Measurements from ENCODE around the gene EVC.
"Not testable (repeated sequence)": the region's sequence is repeated elsewhere in the genome, so short reads cannot be mapped to it uniquely, and the experiment has no call there.

EVC gene

DNA sequence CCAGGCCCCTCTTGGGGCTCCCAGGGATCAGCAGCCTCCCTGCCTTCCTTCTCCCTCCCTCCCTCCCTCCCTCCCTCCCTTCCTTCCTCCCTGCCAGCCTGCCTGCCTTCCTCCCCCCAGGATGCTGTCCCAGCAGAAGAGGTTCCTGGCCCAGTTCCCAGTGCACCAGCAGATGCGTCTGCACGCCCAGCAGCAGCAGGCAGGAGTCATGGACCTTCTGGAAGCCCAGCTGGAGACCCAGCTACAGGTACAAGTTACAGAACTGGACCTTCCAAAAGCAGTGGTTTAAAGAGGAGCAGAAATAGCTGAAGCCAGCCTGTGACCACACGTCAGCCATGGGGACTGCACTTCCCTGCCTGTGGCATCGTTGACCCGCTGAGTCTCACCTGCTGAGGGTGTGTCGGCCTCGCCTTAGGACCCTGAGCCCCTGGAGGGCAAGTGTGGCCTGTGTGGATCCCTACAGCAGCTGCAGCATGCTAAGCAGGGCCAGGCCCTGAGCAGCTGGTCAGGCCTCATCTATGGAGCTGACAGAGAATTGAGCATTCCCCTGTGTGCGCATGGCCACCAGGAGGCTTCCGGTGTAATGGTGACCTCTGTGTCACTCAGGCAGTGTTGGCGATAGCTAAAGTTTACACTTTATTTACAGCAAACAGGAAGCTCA lies 97.2 kb downstream of the EVC start:
- Histone ChIP-seq H3K36me3 (peaks cover 70% of the 10 kb centered on the region), H3K9me3 (ENCODE audit: severe bottlenecking) (no peaks in the 10 kb centered on the region), H3K27me3 (ENCODE audit: insufficient read depth, low read depth, severe bottlenecking) (no peaks in the 10 kb centered on the region), H3K27ac (no peak overlapping the region), H3K4me3 (ENCODE audit: low read depth, low read length) (no peak overlapping the region)
- no peak for TF ChIP-seq CTCF (IDR thresholded peaks at IDR 0.05; ENCODE audit: low read depth, low read length)
- no peak for DNase-seq

DNA sequence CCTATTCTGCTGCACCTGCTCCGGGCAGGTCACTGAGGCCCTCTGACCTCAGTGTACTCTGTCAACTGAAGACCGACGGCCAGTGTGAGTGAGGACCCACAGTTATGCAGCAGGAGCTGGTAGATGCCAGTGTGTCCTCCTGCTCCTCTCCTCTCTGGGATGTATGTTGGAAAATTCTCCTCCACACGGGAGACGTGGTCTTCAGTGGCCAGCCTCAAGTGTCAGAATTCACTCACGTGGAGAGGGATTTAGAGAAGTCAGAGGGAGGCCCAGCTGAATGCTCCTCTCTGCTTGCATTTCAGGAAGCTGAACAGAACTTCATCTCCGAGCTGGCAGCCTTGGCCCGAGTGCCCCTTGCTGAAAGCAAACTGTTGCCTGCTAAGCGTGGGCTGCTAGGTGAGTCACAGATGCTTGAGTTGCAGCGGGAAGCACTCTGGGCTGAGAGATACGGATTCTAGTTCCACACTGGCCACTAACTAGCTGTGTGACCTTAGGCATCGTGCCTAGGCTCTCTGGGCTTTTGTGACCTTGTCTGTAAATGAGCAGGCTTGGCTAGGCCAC lies 98.3 kb downstream of the EVC start:
- peaks cover 78% of the 10 kb centered on the region for H3K36me3 ChIP-seq
- no peaks in the 10 kb centered on the region for H3K27me3 ChIP-seq (ENCODE audit: insufficient read depth, low read depth, severe bottlenecking)
- no peak overlapping the region for H3K4me3 ChIP-seq (ENCODE audit: low read depth, low read length)
- no peaks in the 10 kb centered on the region for H3K9me3 ChIP-seq (ENCODE audit: severe bottlenecking)
- no peak for DNase-seq
- TF ChIP-seq CTCF (IDR thresholded peaks at IDR 0.05; ENCODE audit: low read depth, low read length), result no peak
- H3K27ac ChIP-seq, result no peak overlapping the region

DNA sequence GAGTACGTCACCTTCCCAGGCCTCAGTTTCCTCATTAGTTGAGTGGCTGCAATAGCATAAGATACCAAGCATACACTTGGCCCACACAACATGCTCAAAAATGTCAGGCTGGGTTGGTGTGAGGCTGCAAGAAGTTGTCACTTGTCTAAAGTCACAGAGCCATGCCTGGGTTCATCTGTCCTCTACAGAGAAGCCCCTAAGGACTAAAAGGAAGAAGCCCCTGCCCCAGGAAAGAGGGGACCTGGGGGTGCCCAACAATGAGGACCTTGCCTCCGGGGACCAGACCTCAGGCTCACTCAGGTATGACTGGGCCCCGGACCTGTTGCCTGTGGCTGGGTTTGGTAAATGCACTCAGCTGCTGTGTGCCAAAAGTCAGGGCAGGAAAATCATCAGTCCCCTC lies 99.2 kb downstream of the EVC start:
- Histone ChIP-seq H3K4me3 (ENCODE audit: low read depth, low read length) (no peak overlapping the region), H3K27ac (no peak overlapping the region), H3K9me3 (ENCODE audit: severe bottlenecking) (no peaks in the 10 kb centered on the region), H3K27me3 (ENCODE audit: insufficient read depth, low read depth, severe bottlenecking) (no peaks in the 10 kb centered on the region), H3K36me3 (peaks cover 78% of the 10 kb centered on the region)
- no peak for DNase-seq
- no peak for TF ChIP-seq CTCF (IDR thresholded peaks at IDR 0.05; ENCODE audit: low read depth, low read length)

- no peak overlapping the region for H3K27ac ChIP-seq
- no peaks in the 10 kb centered on the region for H3K9me3 ChIP-seq (ENCODE audit: severe bottlenecking)
- no peak overlapping the region for H3K4me3 ChIP-seq (ENCODE audit: low read depth, low read length)
- DNase-seq, result no peak
- peaks cover 80% of the 10 kb centered on the region for H3K36me3 ChIP-seq
- TF ChIP-seq CTCF (IDR thresholded peaks at IDR 0.05; ENCODE audit: low read depth, low read length), result no peak
- H3K27me3 ChIP-seq (ENCODE audit: insufficient read depth, low read depth, severe bottlenecking), result no peaks in the 10 kb centered on the region
These were observed 99.9 kb downstream of the EVC start for GRCh38 chr4:5810770-5811430.

- H3K27me3 ChIP-seq (ENCODE audit: insufficient read depth, low read depth, severe bottlenecking); DNase-seq; H3K27ac ChIP-seq; H3K9me3 ChIP-seq (ENCODE audit: severe bottlenecking); H3K4me3 ChIP-seq (ENCODE audit: low read depth, low read length): not testable (repeated sequence)
- peaks cover 79% of the 10 kb centered on the region for H3K36me3 ChIP-seq
These were observed 101.1 kb downstream of the EVC start for GRCh38 chr4:5812057-5812456.

DNA sequence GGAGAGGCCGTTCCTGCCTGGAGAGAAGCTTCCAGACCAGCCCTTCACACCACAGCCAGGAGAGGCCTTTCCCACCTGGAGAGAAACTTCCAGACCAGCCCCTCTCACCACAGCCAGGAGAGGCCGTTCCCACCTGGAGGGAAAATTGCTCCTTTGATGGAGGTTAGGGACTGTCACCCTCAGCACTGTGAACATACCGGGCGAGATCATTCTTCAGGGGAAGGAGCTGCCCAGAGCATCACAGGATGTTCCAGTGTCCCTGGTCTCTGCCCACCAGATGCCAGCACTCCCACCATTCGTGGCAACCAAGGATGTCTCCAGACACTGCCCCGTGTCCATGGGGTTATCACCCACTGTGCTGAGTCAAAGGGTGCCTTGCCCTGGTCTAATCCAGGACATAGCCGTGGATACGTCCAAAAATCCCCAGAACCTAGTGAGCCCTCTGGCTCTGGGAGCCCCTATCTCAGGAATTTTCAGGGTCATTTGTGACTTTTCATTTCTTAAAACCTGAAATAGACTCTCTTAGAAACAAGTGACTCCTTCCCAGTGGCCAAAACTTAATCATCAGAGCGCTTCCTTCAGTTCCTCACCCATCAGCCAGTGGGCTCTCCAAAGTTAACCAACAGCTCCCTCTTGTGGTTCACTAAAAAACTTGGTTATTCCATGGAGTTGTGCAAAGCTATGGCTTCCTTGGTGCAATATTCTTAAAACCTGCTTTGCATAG lies 101.7 kb downstream of the EVC start:
- peak; percentile 76 for TF ChIP-seq CTCF (IDR thresholded peaks at IDR 0.05; ENCODE audit: low read depth, low read length)
- no peak overlapping the region for H3K27ac ChIP-seq
- H3K36me3 ChIP-seq, result peaks cover 82% of the 10 kb centered on the region
- H3K9me3 ChIP-seq (ENCODE audit: severe bottlenecking), result no peaks in the 10 kb centered on the region
- DNase-seq, result peak; percentile 59
- no peak overlapping the region for H3K4me3 ChIP-seq (ENCODE audit: low read depth, low read length)
- no peaks in the 10 kb centered on the region for H3K27me3 ChIP-seq (ENCODE audit: insufficient read depth, low read depth, severe bottlenecking)
